Fibroblast of villous mesenchyme (primary cell): ENCODE measurements around the gene CABLES1. TPM values are rescaled to one million over a fixed set of nuclear protein-coding genes. Genes with fewer than 3 reads are reported as not detected.

Experiments used
- DNase-seq: peaks from one replicate; pipeline ENCODE4 v3.0.0-alpha.2; 2010; ENCODE audit warnings: low read depth
- H3K4me3 ChIP-seq: 2 replicates; pipeline ENCODE4 v1.5.1; 2011; ENCODE audit warnings: low read depth, mild to moderate bottlenecking, low read length
- CTCF ChIP-seq: IDR thresholded peaks from 2 replicates; pipeline ENCODE4 v1.5.1; 2012; ENCODE audit warnings: low read depth, mild to moderate bottlenecking, low read length; ENCODE audit not compliant: insufficient read depth
- total RNA-seq: library from RNA; depleted of rRNA; stranded (reverse); fragments of >200 nt; gene quantifications from 2 replicates; pipeline ENCODE4 v1.2.3, GENCODE V29; 2012

CABLES1 gene
- total RNA-seq, 1 donor = 0.43 TPM

GRCh38 chr18:23113576-23113975, 21.7 kb upstream of the CABLES1 start:
- H3K4me3 ChIP-seq = no peak overlapping the region
- DNase-seq = no peak
- TF ChIP-seq CTCF = no peak

- TF ChIP-seq CTCF = no peak
- peak; percentile 58 for DNase-seq
- no peak overlapping the region for H3K4me3 ChIP-seq
Observed at GRCh38 chr18:23114171-23114881, 21.0 kb upstream of the CABLES1 start.

GRCh38 chr18:23114911-23115310, 20.4 kb upstream of the CABLES1 start:
- peak; percentile 72 for DNase-seq
- H3K4me3 ChIP-seq = no peak overlapping the region
- TF ChIP-seq CTCF = no peak

- peak; percentile 96 for DNase-seq
- TF ChIP-seq CTCF = no peak
- no peak overlapping the region for H3K4me3 ChIP-seq
Observed at GRCh38 chr18:23115683-23116096, 19.6 kb upstream of the CABLES1 start.

GRCh38 chr18:23121133-23121532, 14.2 kb upstream of the CABLES1 start:
- H3K4me3 ChIP-seq = no peak overlapping the region
- TF ChIP-seq CTCF = no peak
- DNase-seq = no peak

- peak; percentile 35 for DNase-seq
- no peak for TF ChIP-seq CTCF
- no peak overlapping the region for H3K4me3 ChIP-seq
Observed at GRCh38 chr18:23122334-23123229, 12.7 kb upstream of the CABLES1 start.
